ENCODE results near the gene FRRS1.

FRRS1 gene

DNA sequence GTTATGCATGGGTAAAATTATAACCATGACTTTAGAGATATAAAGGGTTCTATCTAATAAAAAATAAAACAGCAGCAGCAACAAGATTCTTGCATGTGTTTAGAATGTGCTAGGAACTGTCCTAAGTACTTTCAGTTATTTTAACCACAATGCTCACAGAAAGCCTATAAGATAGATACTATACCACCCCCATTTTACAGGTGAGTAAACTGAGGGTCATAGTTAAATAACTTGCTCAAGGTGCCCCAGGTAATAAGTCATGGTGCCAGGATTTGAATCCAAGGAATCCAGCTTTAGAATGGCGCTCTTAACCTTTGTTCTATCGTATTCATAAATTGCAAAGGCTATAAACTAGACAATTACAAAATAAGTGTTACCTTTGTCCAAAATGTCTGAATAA is 53.4 kb downstream of the FRRS1 start:
- in situ Hi-C loops (cut with HindIII; ENCODE audit: low sequenced_read_pairs), result no loop called here
- TF ChIP-seq, protein P1, sequence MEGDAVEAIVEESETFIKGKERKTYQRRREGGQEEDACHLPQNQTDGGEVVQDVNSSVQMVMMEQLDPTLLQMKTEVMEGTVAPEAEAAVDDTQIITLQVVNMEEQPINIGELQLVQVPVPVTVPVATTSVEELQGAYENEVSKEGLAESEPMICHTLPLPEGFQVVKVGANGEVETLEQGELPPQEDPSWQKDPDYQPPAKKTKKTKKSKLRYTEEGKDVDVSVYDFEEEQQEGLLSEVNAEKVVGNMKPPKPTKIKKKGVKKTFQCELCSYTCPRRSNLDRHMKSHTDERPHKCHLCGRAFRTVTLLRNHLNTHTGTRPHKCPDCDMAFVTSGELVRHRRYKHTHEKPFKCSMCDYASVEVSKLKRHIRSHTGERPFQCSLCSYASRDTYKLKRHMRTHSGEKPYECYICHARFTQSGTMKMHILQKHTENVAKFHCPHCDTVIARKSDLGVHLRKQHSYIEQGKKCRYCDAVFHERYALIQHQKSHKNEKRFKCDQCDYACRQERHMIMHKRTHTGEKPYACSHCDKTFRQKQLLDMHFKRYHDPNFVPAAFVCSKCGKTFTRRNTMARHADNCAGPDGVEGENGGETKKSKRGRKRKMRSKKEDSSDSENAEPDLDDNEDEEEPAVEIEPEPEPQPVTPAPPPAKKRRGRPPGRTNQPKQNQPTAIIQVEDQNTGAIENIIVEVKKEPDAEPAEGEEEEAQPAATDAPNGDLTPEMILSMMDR (IDR thresholded peaks at IDR 0.05; ENCODE audit: low read depth, low read length, missing control alignments), result no peak
- no peak for DNase-seq (ENCODE audit: low read depth)
- H3K4me3 ChIP-seq (ENCODE audit: low read depth, low read length), result no peak overlapping the region

- TF ChIP-seq, protein P1 (IDR thresholded peaks at IDR 0.05; ENCODE audit: low read depth, low read length, missing control alignments), result no peak
- in situ Hi-C loops (cut with HindIII; ENCODE audit: low sequenced_read_pairs), result no loop called here
- DNase-seq (ENCODE audit: low read depth), result no peak
- no peak overlapping the region for H3K4me3 ChIP-seq (ENCODE audit: low read depth, low read length)
Observed at GRCh38 chr1:99710994-99711393, 55.4 kb downstream of the FRRS1 start.

GRCh38 chr1:99707535-99708142 is 58.8 kb downstream of the FRRS1 start:
- H3K4me3 ChIP-seq (ENCODE audit: low read depth, low read length), result no peak overlapping the region
- in situ Hi-C loops (cut with HindIII; ENCODE audit: low sequenced_read_pairs), result no loop called here
- TF ChIP-seq, protein P1 (IDR thresholded peaks at IDR 0.05; ENCODE audit: low read depth, low read length, missing control alignments), result peak; percentile 79
- DNase-seq (ENCODE audit: low read depth), result peak; percentile 51

- in situ Hi-C loops (cut with HindIII; ENCODE audit: low sequenced_read_pairs), result no loop called here
- no peak for DNase-seq (ENCODE audit: low read depth)
- no peak overlapping the region for H3K4me3 ChIP-seq (ENCODE audit: low read depth, low read length)
- TF ChIP-seq, protein P1 (IDR thresholded peaks at IDR 0.05; ENCODE audit: low read depth, low read length, missing control alignments), result no peak
Observed at GRCh38 chr1:99705385-99705784, 61.0 kb downstream of the FRRS1 start.

- H3K4me3 ChIP-seq (ENCODE audit: low read depth, low read length), result no peak overlapping the region
- in situ Hi-C loops (cut with HindIII; ENCODE audit: low sequenced_read_pairs), result no loop called here
- DNase-seq (ENCODE audit: low read depth), result no peak
- TF ChIP-seq, protein P1 (IDR thresholded peaks at IDR 0.05; ENCODE audit: low read depth, low read length, missing control alignments), result no peak
Observed at GRCh38 chr1:99704356-99704816, 62.0 kb downstream of the FRRS1 start.

DNA sequence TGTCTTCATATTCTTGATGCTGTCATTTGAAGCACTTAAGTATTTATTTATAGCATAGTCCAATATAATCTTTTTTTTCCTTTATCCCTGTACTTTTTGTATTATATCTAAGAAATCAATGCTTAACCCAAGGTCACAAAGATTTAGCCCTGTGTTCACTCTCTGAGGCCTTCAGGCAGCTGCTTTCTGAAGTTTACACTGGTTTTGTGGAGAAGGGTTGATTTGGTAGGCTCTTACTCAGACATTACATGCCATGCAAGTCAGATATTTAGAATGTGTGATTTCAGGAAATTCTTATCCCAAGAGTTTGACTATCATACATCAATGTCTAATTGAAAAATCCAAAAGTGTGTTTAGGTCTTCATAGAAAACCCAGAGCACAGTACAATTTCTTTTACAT is 64.2 kb downstream of the FRRS1 start:
- in situ Hi-C loops (cut with HindIII; ENCODE audit: low sequenced_read_pairs), result no loop called here
- TF ChIP-seq, protein P1 (IDR thresholded peaks at IDR 0.05; ENCODE audit: low read depth, low read length, missing control alignments), result no peak
- DNase-seq (ENCODE audit: low read depth), result no peak
- no peak overlapping the region for H3K4me3 ChIP-seq (ENCODE audit: low read depth, low read length)

Data from astrocyte of the cerebellum (primary cell).